GM21515 (cell line): ENCODE results near the gene RPP30.

ENCODE experiments used
- ATAC-seq: cut with Tn5 transposase; IDR thresholded peaks from one replicate; pipeline ENCODE4 v1.9.1; 2021; ENCODE audit not compliant: unreplicated experiment

Gene RPP30

DNA sequence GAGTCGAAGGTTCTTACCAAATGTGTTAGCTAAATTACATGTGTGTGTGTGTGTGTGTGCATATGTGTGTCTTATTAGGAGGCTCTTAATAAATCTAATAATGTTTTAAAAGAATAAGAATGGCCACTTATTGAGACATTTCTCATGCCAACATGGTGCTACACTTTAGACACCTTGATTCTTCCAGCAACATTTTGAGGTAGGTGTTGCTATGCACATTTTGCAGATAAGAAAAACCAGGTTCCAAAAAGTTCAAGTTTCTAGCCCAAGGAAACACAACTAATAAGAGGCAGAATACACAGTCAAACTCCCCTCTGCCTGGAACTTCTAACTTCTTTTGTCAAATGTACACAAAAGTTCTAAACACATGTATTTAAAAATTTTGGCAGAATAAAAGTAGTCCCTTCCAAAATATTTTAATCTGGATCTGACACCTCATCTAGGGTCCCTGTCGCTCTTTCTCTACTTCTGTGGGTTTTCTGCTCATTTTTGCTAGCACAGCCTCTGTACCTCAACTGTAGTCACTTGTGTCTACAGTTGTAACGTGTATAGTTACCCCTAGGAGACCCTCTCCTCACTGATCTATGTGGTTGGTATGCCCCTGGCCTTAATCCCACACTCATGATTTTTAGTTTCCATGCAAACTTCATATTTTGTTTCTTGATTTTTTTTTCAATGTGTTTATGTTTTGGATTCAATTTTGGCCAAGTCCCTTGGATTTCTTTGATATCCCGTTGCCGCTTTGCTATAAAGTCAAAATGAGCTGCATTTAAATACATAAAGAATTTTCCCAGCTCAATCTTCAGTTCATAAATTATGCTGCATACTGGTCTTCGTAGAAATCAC, 44.8 kb downstream of the RPP30 start:
- no peak for ATAC-seq

- no peak for ATAC-seq
These were observed 45.6 kb downstream of the RPP30 start for GRCh38 chr10:90917238-90917967.

- no peak for ATAC-seq
These were observed 46.2 kb downstream of the RPP30 start for GRCh38 chr10:90917968-90918318.

DNA sequence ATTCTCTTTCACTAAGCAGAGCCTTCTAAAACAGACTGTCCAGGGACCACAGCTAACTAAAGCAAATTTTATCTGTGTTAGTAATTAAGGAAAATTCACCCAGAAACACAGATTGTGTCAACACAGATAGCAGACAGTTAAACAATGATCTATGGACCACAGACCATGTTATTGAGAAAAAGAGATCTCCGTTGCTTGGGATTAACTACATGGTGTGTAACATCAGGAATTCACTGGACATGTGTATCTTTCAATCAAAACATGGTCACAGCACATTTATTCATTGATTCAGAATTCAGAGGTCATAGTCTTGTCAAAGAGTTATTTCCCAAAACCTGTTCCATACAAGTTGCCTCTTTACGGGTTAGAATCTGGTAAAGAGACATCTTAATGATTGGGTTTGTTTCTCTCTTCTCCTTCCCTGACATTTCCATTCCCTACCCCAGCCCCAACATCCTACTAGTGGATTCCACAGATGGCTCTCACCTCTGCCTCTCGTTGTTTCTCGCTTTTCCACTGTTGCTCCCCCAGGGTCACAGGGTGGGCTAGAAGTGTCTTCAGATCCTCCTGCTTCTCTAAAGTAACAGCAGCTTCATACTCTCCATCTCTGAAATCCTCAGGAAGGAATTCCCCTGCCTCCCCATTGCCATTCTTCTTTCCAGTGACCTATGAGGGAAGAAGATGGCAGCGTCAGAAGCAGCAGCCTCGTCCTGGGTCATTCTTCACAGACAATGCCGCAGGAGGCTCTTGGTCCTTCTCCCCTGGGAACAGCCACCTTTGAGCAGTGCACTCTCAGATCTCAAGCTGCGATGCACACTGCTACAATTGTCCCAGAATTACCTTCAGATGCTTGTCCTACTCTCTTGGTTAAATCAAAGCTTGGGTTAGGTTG, 48.2 kb downstream of the RPP30 start:
- no peak for ATAC-seq

DNA sequence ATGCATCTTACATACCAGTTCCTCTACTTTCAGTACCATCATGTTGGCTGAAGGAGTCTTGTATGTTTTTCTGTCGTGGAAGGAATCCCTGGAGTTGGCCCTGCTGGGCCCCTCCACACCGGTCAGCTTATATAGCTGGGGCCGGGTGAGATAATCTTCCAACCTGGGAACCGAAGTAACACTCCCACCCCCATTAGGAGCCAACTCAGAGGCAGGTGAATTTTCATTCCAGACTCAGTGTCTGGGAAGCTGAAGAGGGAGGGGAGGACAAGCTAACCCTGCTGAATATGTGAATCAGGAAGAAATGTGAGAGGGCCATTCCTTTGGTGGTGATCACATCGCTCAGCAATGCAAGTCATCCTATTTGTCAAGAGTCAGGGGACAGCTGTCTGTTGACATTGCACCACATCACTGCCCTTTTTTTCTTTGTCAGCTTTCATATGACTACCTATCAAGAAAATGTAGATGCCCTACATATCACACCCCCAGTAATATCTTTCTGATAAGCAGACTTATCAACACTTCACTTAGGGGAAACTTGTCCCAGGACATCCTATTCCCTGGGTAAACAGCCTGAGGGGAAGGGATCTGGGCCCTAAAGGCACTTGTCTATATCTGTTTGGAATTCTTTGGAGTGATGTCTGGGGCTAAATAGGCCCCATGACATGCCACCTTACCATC, 49.4 kb downstream of the RPP30 start, which contains the start of gene ANKRD1:
TSS of gene ANKRD1 (minus strand) at position 102 of the 681 bp plus-strand sequence. CDS start at position 42, 60 bp downstream.
- ATAC-seq, result no peak

DNA sequence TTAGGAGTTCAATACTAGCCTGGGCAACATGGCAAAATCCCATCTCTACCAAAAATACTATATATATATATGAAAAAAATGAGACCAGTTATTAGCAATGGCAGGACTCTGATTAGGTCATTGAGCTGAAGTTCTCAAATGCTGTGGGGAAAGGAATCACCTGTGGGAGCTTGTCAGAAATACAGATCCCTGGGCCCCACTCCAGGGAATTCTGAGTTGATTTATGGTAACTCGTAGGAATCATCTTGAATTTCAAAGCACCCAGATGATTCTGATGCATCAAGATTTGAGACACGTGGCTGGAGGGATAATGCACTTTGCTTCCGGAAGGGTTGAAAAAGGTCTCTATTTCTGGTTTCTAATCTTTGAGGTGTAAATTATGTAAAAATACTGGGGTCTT, 50.1 kb downstream of the RPP30 start:
- no peak for ATAC-seq

GRCh38 chr10:90923111-90923731, 51.4 kb downstream of the RPP30 start:
- ATAC-seq, result no peak

- no peak for ATAC-seq
These were observed 52.8 kb downstream of the RPP30 start for GRCh38 chr10:90924552-90924951.

GRCh38 chr10:90925079-90926029, 53.6 kb downstream of the RPP30 start:
- no peak for ATAC-seq

DNA sequence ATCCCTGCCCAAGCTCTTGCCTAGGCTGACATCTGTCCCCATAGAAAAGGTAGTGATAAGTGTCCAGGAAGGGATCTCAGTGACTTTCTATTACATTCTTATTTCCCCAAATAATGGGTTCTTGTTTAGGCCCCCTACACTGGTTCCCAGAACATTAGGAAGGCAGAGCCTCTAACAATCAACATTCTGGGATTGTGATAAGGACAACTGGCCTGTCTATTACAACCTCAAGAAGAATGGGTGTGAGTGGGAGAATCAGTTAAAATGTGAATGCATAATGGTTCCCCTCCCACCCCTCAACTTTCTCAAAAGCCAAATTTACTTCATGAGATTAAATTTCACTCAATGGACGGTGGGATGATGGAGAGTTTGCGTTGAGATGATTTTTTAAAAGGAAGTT, 55.5 kb downstream of the RPP30 start:
- no peak for ATAC-seq

DNA sequence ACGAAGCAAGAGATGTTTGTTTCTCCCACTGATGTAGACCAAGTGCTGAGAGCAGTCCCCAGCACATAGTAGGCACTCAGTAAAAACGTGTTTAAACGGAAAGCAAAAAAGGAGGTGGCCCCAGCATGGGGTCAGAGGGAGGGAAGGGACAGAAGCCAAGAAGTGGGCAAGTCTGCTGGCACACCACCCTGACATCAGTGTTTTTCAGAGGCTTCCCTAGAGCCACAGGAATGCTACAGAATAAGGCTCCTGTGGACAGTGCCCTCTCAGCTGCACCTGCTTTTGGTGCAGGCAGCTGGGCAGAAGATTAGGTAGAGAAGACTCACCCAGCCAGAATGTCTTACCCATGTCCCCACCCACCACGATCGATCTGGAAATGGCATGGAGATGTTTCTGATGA, 57.4 kb downstream of the RPP30 start:
- no peak for ATAC-seq

DNA sequence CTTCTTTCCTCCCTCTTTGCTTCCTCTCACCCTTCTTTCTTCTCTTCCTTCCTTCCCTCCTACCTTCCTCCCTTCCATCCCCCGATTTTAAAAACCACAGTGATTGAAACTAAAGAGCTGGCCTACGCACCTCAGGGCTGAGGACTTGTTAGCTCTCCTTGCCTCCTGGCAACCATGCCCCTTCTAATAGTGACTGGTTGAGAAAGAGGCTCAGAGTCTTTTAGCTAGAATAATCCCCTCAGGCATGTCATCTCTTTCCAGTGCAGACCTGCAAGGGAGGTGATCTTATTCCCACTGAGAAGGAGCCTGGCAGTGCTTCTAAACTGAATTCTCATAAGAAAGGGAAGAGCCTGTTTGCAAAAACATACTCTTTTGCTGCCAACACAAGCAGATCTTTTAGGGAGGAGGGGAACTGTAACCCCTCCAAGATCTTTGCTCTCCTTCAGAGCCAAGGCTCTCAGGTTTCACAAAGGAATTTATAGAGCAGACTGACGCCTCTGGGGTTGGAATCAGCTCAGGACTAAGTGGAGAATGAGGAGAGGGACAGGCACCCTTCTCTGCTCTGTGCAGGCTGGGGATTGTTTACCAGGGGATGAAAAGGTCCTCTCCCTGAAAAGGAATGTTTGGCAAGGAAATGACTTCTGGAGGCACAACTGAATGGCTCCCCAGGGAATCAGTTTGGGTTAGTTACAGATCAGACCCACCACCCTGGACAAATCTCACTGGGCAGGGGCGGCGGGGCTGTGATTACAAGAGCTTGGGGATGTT, 58.5 kb downstream of the RPP30 start:
- no peak for ATAC-seq

- ATAC-seq, result no peak
These were observed 59.4 kb downstream of the RPP30 start for GRCh38 chr10:90930971-90931871.

DNA sequence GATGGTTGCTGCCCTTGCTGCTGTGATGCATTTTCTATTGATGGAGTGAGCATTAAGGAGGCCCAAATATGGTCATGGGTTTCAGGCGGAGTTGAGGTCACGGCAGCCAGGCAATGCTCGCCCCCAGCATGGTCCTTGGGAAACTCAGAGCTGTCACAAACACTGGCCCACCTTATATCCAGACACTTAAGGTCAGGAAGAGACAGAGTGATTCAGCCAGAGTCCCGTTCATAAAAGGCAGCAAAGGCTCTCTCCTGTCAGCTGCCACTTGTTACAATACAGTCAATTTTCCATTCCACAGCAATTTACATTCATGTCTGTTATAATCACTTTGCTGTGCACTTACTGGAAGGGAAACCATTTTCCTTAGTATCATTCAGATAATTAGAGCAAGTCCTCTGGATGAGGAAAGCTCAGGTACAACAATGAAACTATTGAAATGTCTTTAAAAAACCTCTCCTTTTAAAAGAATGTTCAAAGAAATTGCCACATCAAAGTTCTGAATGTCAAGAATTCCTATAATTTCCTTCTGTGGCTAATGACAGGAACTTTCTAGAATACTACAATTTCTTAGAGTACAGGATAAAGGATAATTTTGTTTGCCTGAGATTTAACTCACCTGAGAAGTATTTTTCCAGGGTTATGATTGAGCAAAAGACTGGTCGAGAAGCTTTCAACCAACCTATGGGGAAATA, 64.0 kb downstream of the RPP30 start:
- ATAC-seq, result no peak

- ATAC-seq, result no peak
These were observed 64.5 kb downstream of the RPP30 start for GRCh38 chr10:90936276-90936659.

GRCh38 chr10:90937645-90938258, 66.0 kb downstream of the RPP30 start:
- no peak for ATAC-seq
